Stomach (tissue), 4 donors: ENCODE data around the gene CMKLR1.

Source experiments
- CTCF ChIP-seq, 7 experiments: fragments of 450-650 bp in 4 of 7; fragments of 200-600 bp in 3 of 7; sonication (generic) in 3 of 7; IDR thresholded peaks; one replicate each; pipeline ENCODE4 v1.5.1; 2016 to 2019; ENCODE audit warnings: antibody characterized with exemption in 7 of 7, control low read depth in 2 of 7, mild to moderate bottlenecking in 1 of 7
- EP300 ChIP-seq: sonication (generic); formaldehyde crosslinking; IDR thresholded peaks from one replicate; pipeline ENCODE4 v1.6.1; 2017; ENCODE audit warnings: antibody characterized with exemption
- POLR2AphosphoS5 ChIP-seq, 3 donors: sonication (generic); formaldehyde crosslinking; IDR thresholded peaks; one replicate each; pipeline ENCODE4 v1.6.1; 2016; ENCODE audit warnings: antibody characterized with exemption in 3 of 3

GRCh38 chr12:108364879-108365278 is 25.8 kb upstream of the CMKLR1 start:
- TF ChIP-seq EP300 (no peak), CTCF (IDR thresholded peaks at IDR 0.05) (no peak), POLR2AphosphoS5 (IDR thresholded peaks at IDR 0.05) (no peak)
